Activated naive CD4-positive, alpha-beta T cell treated with anti-CD3 and anti-CD28 coated beads, Interleukin-2, amount 10 ng/mL, durations not matched to agents 7 days and 5 days (primary cell): ENCODE results near the gene PNPLA3.

Source experiments
- CTCF ChIA-PET: fragments of 350-600 bp; sonication (Branson Sonifier 250); formaldehyde crosslinking; loops from one replicate; lab custom pipeline; 2021; ENCODE audit warnings: antibody characterized with exemption; lab: Charles Lee
- DNase-seq: peaks from one replicate; pipeline ENCODE4 v3.0.0-alpha.2; 2020
- H3K27ac Mint-ChIP-seq: one replicate; pipeline ENCODE4 v1.8.0; 2021; ENCODE audit warnings: mild to moderate bottlenecking, moderate library complexity, mixed read lengths
- H3K27me3 Mint-ChIP-seq: one replicate; pipeline ENCODE4 v1.8.0; 2021; ENCODE audit warnings: mild to moderate bottlenecking, mixed read lengths
- H3K36me3 Mint-ChIP-seq: one replicate; pipeline ENCODE4 v1.8.0; 2021; ENCODE audit warnings: mixed read lengths
- H3K4me1 Mint-ChIP-seq: one replicate; pipeline ENCODE4 v1.8.0; 2021; ENCODE audit warnings: mixed read lengths
- H3K4me3 Mint-ChIP-seq: one replicate; pipeline ENCODE4 v1.8.0; 2021; ENCODE audit warnings: mild to moderate bottlenecking, moderate library complexity, mixed read lengths
- H3K9me3 Mint-ChIP-seq: one replicate; pipeline ENCODE4 v1.8.0; 2021; ENCODE audit warnings: mixed read lengths

Gene PNPLA3

GRCh38 chr22:43992331-43992821, 68.8 kb downstream of the PNPLA3 start:
- Mint-ChIP-seq H3K4me3 (no peak overlapping the region), H3K4me1 (peaks cover 33% of the 10 kb centered on the region), H3K27me3 (no peaks in the 10 kb centered on the region), H3K27ac (no peak overlapping the region), H3K9me3 (no peaks in the 10 kb centered on the region), H3K36me3 (peaks cover 58% of the 10 kb centered on the region)
- no peak for DNase-seq
- CTCF ChIA-PET, result interaction anchor here (1.2 to 5.2 kb wide), 15 partner anchors 9 to 633 kb away, joined by 3 to 168 read pairs (median 7); no protein-coding TSS in a partner anchor

- no peak overlapping the region for H3K4me3 Mint-ChIP-seq
- H3K27me3 Mint-ChIP-seq, result no peaks in the 10 kb centered on the region
- peaks cover 33% of the 10 kb centered on the region for H3K4me1 Mint-ChIP-seq
- peak; percentile 69 for DNase-seq
- no peaks in the 10 kb centered on the region for H3K9me3 Mint-ChIP-seq
- CTCF ChIA-PET, result interaction anchor here (0.6 to 5.2 kb wide), 30 partner anchors 9 to 633 kb away, joined by 3 to 168 read pairs (median 5); partner anchors contain the start of genes PARVB and PARVG
- peaks cover 55% of the 10 kb centered on the region for H3K36me3 Mint-ChIP-seq
- H3K27ac Mint-ChIP-seq, result no peak overlapping the region
These were observed 69.6 kb downstream of the PNPLA3 start for GRCh38 chr22:43993072-43993760.

- Mint-ChIP-seq H3K4me3 (no peak overlapping the region), H3K27ac (peak overlapping the region; percentile 67), H3K9me3 (no peaks in the 10 kb centered on the region), H3K4me1 (peaks cover 33% of the 10 kb centered on the region), H3K36me3 (peaks cover 58% of the 10 kb centered on the region), H3K27me3 (no peaks in the 10 kb centered on the region)
- CTCF ChIA-PET, result interaction anchor here (1.1 to 5.2 kb wide), 17 partner anchors 10 to 632 kb away, joined by 3 to 168 read pairs (median 5); partner anchors contain the start of gene PARVG
- no peak for DNase-seq
These were observed 70.4 kb downstream of the PNPLA3 start for GRCh38 chr22:43994006-43994405.

- no peak for DNase-seq
- CTCF ChIA-PET, result interaction anchor here (0.9 to 5.2 kb wide), 10 partner anchors 17 to 631 kb away, joined by 3 to 168 read pairs (median 5); partner anchors contain the start of gene PARVG
- Mint-ChIP-seq H3K9me3 (no peaks in the 10 kb centered on the region), H3K36me3 (peaks cover 61% of the 10 kb centered on the region), H3K27me3 (no peaks in the 10 kb centered on the region), H3K4me1 (peaks cover 33% of the 10 kb centered on the region), H3K4me3 (peak overlapping the region; percentile 8), H3K27ac (peak overlapping the region; percentile 67)
These were observed 70.8 kb downstream of the PNPLA3 start for GRCh38 chr22:43994416-43994815.

- no peak for DNase-seq
- peak overlapping the region; percentile 83 for H3K4me3 Mint-ChIP-seq
- CTCF ChIA-PET, result interaction anchor here (0.9 to 5.2 kb wide), 6 partner anchors 13 to 631 kb away, joined by 3 to 168 read pairs (median 3); no protein-coding TSS in a partner anchor
- H3K4me1 Mint-ChIP-seq, result peaks cover 33% of the 10 kb centered on the region
- H3K9me3 Mint-ChIP-seq, result no peaks in the 10 kb centered on the region
- H3K27ac Mint-ChIP-seq, result peak overlapping the region; percentile 67
- H3K27me3 Mint-ChIP-seq, result no peaks in the 10 kb centered on the region
- peaks cover 59% of the 10 kb centered on the region for H3K36me3 Mint-ChIP-seq
These were observed 71.6 kb downstream of the PNPLA3 start for GRCh38 chr22:43995057-43995685.

- Mint-ChIP-seq H3K4me1 (peaks cover 33% of the 10 kb centered on the region), H3K27ac (peak overlapping the region; percentile 85), H3K4me3 (peak overlapping the region; percentile 83), H3K36me3 (peaks cover 56% of the 10 kb centered on the region), H3K27me3 (no peaks in the 10 kb centered on the region), H3K9me3 (no peaks in the 10 kb centered on the region)
- CTCF ChIA-PET, result interaction anchor here (0.9 to 5.2 kb wide), 4 partner anchors 13 to 572 kb away, joined by 3 to 168 read pairs (median 3); no protein-coding TSS in a partner anchor
- DNase-seq, result no peak
These were observed 72.2 kb downstream of the PNPLA3 start for GRCh38 chr22:43995798-43996169.

GRCh38 chr22:43996170-43996980, 72.8 kb downstream of the PNPLA3 start:
- Mint-ChIP-seq H3K36me3 (peaks cover 53% of the 10 kb centered on the region), H3K27ac (peak overlapping the region; percentile 85), H3K4me3 (peak overlapping the region; percentile 83), H3K4me1 (peaks cover 33% of the 10 kb centered on the region), H3K27me3 (no peaks in the 10 kb centered on the region), H3K9me3 (no peaks in the 10 kb centered on the region)
- CTCF ChIA-PET, result interaction anchor here (1.5 to 5.2 kb wide), 2 partner anchors 14 to 88 kb away, joined by 3 to 168 read pairs; no protein-coding TSS in a partner anchor
- peak; percentile 82 for DNase-seq

- H3K27ac Mint-ChIP-seq, result no peak overlapping the region
- DNase-seq, result no peak
- CTCF ChIA-PET, result interaction anchor here (5.2 kb wide), 1 partner anchor 88 kb away, joined by 168 read pairs; no protein-coding TSS in a partner anchor
- peak overlapping the region; percentile 83 for H3K4me3 Mint-ChIP-seq
- no peaks in the 10 kb centered on the region for H3K9me3 Mint-ChIP-seq
- H3K4me1 Mint-ChIP-seq, result peaks cover 33% of the 10 kb centered on the region
- H3K27me3 Mint-ChIP-seq, result no peaks in the 10 kb centered on the region
- peaks cover 49% of the 10 kb centered on the region for H3K36me3 Mint-ChIP-seq
These were observed 73.3 kb downstream of the PNPLA3 start for GRCh38 chr22:43996981-43997265.
